ENCODE results near the gene ART1.

DNA sequence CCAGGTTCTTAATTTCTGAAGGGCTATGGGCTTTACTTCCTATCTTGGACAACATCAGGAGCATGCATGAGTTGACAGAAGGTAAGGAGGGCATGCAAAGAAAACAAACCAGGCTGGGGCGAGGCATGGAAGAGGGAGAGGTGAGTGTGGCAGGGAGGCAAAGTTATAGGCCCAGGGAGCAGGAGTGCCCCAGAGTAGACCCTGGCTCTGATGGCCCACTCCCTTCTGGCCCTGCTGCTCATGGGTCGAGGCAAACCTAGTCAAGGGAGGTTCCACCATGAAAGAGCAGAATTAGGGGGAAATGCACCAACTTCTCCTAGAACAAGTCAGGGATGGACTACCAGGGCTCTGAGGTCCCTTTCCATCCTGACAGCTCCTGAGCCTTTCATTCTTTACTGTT is 16.0 kb downstream of the ART1 start:
- TF ChIP-seq POLR2AphosphoS5 (IDR thresholded peaks at IDR 0.05; ENCODE audit: low read depth, low read length) (no peak), POLR2A (IDR thresholded peaks at IDR 0.05; ENCODE audit: low read depth, low read length) (no peak), TAF1 (IDR thresholded peaks at IDR 0.05; ENCODE audit: borderline replicate concordance, low read depth, low read length) (no peak)

All from GM12892 (cell line).